Measurements from ENCODE around the gene HEATR1. TPM values are rescaled to one million over a fixed set of nuclear protein-coding genes. Genes with fewer than 3 reads are reported as not detected.

HEATR1 gene
- total RNA-seq, 1 donor = 47.9 TPM

GRCh38 chr1:236523704-236524141 is 80.6 kb downstream of the HEATR1 start, which contains the start of gene LGALS8:
Gene LGALS8, plus strand, starts transcription at chr1:236523982. Its CDS starts 2,089 bp downstream, at chr1:236526071.
- peak within 1 kb of the TSS; percentile 80 for H3K4me3 ChIP-seq (ENCODE audit: low read depth, low read length)
- peak; percentile 2 for TF ChIP-seq CTCF (IDR thresholded peaks at IDR 0.05; ENCODE audit: insufficient read depth, low read depth, low read length)
- DNase-seq (ENCODE audit: low read depth) = peak; percentile 84

DNA sequence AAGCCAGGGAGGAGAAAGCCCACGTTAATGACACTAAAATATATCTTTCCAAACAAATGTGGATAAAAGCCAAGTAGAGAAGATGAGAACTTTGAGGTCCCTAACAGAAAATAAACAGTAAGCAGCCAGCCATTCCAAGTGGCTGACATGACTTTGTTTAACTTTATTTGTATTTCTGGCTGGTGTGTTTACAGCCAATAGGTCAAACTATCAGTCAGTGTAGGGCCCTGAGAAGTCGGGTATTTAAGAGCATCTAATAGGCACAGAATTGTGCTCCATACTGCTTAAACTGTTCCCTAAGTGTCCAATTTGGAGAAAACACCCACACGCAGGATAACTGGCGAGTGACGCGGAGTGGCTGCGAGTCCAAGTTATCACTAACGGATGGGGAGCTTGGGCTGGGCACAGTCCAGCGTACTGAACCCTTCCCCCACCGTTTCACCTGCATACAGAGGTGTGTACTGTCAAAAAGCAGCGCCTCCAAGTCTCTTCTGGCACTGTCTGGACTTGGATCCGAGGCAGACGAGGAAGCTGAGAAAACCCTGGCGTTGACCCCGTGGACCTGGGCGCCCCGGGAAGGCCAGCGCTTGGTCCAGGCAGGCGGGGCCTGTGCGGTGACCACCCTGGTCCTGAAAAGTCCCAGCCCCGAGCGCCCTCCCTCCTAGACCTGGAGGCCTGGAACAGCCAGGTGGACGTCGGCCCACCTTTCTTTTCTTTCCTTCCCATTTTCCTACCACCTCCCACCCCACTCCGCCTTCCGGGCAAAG is 81.2 kb downstream of the HEATR1 start:
- H3K4me3 ChIP-seq (ENCODE audit: low read depth, low read length) = peak overlapping the region; percentile 80
- peak; percentile 14 for DNase-seq (ENCODE audit: low read depth)
- TF ChIP-seq CTCF (IDR thresholded peaks at IDR 0.05; ENCODE audit: insufficient read depth, low read depth, low read length) = no peak

DNA sequence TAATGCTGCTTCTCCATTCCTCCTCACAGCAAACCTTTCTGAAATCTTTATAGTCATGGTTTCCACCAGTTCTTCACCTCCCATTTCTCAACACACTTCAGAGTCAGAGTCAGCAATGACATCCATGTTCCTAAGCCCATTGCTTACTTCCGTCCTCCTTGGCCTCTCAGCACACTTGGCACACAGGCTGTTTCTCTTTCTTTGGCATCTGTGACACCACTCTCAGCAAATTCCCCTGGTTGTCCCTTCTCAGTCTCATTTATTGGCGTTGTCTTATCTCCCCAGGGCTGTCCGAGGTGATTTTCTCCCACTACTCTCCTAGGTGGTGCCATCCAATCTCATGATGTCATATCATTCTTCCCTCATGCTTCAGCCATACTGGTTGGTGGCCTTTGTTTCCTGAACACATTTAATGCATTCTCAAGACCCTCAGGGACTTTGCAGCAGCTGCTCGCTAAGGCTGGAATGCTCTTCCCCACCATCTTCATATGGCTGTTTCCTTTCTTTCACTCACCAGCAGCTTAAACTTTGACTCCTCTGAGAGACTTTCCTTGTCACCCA is 83.8 kb downstream of the HEATR1 start:
- TF ChIP-seq CTCF (IDR thresholded peaks at IDR 0.05; ENCODE audit: insufficient read depth, low read depth, low read length) = no peak
- no peak for DNase-seq (ENCODE audit: low read depth)
- no peak overlapping the region for H3K4me3 ChIP-seq (ENCODE audit: low read depth, low read length)

DNA sequence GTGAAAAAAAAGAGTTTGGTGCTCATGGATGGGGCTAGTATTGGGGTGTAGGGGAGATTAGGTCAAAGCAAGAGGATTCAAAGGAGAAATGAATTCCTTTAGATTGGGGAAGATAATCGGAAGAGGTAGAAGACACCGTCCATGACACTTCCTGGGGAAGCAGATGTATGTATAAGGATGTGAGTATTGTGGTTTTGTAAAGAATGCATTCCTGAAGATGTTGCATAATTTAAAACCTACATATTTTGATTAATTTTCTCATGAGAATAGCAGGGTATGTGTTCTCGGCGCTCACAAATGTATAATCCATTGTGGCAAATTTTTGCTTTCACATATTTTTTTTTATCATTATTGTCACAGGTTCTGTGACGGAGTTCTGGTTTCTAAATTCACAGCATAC is 86.0 kb downstream of the HEATR1 start:
- H3K4me3 ChIP-seq (ENCODE audit: low read depth, low read length) = no peak overlapping the region
- no peak for DNase-seq (ENCODE audit: low read depth)
- no peak for TF ChIP-seq CTCF (IDR thresholded peaks at IDR 0.05; ENCODE audit: insufficient read depth, low read depth, low read length)

DNA sequence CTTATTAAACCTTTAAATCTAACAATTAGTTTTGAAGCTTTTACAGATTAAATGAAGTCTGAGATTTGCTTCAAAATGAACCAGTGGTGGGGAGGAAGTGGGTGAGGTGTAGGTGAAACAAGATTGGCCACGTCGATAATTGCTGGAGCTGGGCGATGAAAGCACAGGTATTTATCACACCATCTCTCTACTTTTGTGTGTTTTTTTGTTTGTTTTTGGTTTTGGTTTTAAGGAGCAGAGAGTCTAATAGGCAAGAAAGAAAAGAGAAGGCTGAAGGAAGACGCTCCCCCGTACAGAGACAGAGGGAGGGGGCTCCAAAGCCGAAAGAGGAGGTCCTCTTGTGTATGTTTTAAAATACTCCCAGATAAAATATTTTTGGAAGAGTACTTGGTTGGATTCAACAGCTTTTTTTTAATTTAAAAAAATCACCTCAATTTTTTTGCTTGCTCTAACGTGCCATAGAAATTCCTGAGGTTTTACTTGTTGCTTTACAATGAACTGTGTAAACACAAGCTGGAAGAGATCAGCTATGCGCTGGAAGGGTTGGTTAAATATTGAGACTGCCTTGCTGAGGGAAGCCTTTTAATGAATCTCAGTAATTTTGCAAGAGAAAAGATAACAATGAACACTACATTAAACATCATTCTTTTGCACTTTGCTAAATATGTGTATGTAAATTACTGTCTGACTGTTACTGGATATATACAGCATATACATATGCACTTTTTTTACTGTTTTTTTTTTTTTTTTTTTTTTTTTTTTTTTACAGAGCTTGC is 87.2 kb downstream of the HEATR1 start:
- TF ChIP-seq CTCF (IDR thresholded peaks at IDR 0.05; ENCODE audit: insufficient read depth, low read depth, low read length) = no peak
- DNase-seq (ENCODE audit: low read depth) = peak; percentile 79
- H3K4me3 ChIP-seq (ENCODE audit: low read depth, low read length) = no peak overlapping the region

DNA sequence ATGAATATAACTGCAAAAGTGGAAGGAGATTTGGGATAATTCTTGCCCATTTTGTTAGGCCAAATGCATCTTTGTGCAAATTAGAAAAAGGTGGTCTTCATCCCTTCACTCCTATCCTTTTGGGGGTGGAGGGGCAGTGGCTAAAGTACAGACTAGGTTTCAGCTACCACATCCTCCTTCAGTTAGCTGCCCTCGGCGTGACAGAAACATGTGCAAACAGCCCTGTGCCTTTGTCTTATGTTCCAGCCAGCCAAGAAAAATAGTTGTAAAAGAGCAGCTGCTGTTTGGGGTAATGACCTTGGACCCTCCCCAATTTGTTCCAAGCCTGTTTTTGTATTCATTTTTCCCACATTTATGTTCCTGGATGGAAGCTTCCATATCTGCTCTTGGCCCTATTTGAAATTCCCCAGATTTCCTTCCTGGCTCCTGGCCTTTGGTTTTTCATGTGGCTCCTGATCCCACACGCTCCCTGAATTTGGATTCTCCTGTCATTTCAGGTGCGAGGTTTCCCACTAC is 88.8 kb downstream of the HEATR1 start:
- H3K4me3 ChIP-seq (ENCODE audit: low read depth, low read length) = no peak overlapping the region
- no peak for DNase-seq (ENCODE audit: low read depth)
- no peak for TF ChIP-seq CTCF (IDR thresholded peaks at IDR 0.05; ENCODE audit: insufficient read depth, low read depth, low read length)
